Endothelial cell of umbilical vein (primary cell): Measurements from ENCODE around the gene SC5D. TPM values are rescaled to one million over a fixed set of nuclear protein-coding genes. Genes with fewer than 3 reads are reported as not detected.

Experiments
- BruUV-seq: library from RNA; stranded (reverse); fragments of 400-500 nt; replicated peaks from 2 replicates; lab custom pipeline; 2021; lab: Mats Ljungman, UMichigan
- CTCF ChIA-PET: fragments of 300-600, 350-600 bp; sonication (Branson Sonifier 250); formaldehyde crosslinking; loops from one replicate; lab custom pipeline; 2021; ENCODE audit warnings: antibody characterized with exemption, inconsistent platforms; lab: Charles Lee
- POLR2A ChIA-PET: fragments of 300-600, 350-600 bp; sonication (Branson Sonifier 250); formaldehyde crosslinking; loops from one replicate; lab custom pipeline; 2021; ENCODE audit warnings: antibody characterized with exemption, inconsistent platforms; lab: Charles Lee
- DNase-seq: peaks from one replicate; pipeline ENCODE4 v3.0.0-alpha.2; 2011; ENCODE audit warnings: low read depth, low spot score
- FAIRE-seq: peaks from 2 replicates; lab custom pipeline; 2011; peaks lifted over from hg19 to GRCh38; lab: Jason Lieb, UNC
- H2AFZ ChIP-seq: 2 replicates; pipeline ENCODE4 v1.6.0; 2012; ENCODE audit warnings: low read depth, low read length, control low read depth, inconsistent platforms
- H3K27ac ChIP-seq: 2 replicates; pipeline ENCODE4 v1.5.1; 2011; ENCODE audit warnings: low read depth, mild to moderate bottlenecking, control low read depth, low read length, moderate library complexity; ENCODE audit not compliant: insufficient read depth
- H3K27me3 ChIP-seq, 2 experiments: 2 replicates each; pipeline versions ENCODE4 v1.6.0 to v1.6.1; 2011; ENCODE audit warnings: low read length in 2 of 2, mixed read lengths in 1 of 2; ENCODE audit not compliant: control insufficient read depth in 2 of 2, insufficient read depth in 2 of 2
- H3K36me3 ChIP-seq, 2 experiments: 2 replicates in 1 of 2; 3 replicates in 1 of 2; pipeline ENCODE4 v1.5.1; 2011; ENCODE audit warnings: low read length in 2 of 2, mild to moderate bottlenecking in 1 of 2, moderate library complexity in 1 of 2; ENCODE audit not compliant: control insufficient read depth in 2 of 2, insufficient read depth in 2 of 2; ENCODE audit errors: extremely low read depth in 1 of 2
- H3K4me1 ChIP-seq: 3 replicates; pipeline ENCODE4 v1.5.1; 2011; ENCODE audit warnings: mild to moderate bottlenecking, low read length; ENCODE audit not compliant: control insufficient read depth, insufficient read depth; ENCODE audit errors: extremely low read depth
- H3K4me2 ChIP-seq: 2 replicates; pipeline ENCODE4 v1.6.1; 2011; ENCODE audit warnings: low read length, control low read depth, mixed read lengths; ENCODE audit not compliant: insufficient read depth
- H3K4me3 ChIP-seq, 3 experiments: fragments of 200-600 bp in 1 of 3; sonication (generic), shearing (Covaris generic) in 1 of 3; replicated peaks in 1 of 3; 2 replicates each; pipeline ENCODE4 v1.5.1; 2011 to 2016; ENCODE audit warnings: control low read depth in 3 of 3, low read length in 3 of 3, mild to moderate bottlenecking in 2 of 3, inconsistent platforms in 1 of 3, low read depth in 1 of 3, moderate library complexity in 1 of 3; ENCODE audit not compliant: insufficient read depth in 1 of 3
- H3K79me2 ChIP-seq: 2 replicates; pipeline ENCODE4 v1.6.0; 2012; ENCODE audit warnings: low read length, inconsistent platforms; ENCODE audit not compliant: control insufficient read depth, insufficient read depth
- H3K9ac ChIP-seq: replicated peaks from 2 replicates; pipeline ENCODE3; 2011; ENCODE audit warnings: low read length, control low read depth; ENCODE audit not compliant: insufficient read depth; ENCODE audit errors: extremely low read depth
- H3K9me1 ChIP-seq: replicated peaks from 3 replicates; pipeline ENCODE4 v1.6.0; 2011; ENCODE audit warnings: mild to moderate bottlenecking, low read length; ENCODE audit not compliant: control insufficient read depth, insufficient read depth; ENCODE audit errors: extremely low read depth
- H3K9me3 ChIP-seq: replicated peaks from 2 replicates; pipeline ENCODE4 v1.5.1; 2012; ENCODE audit warnings: low read length, inconsistent platforms; ENCODE audit not compliant: control insufficient read depth, insufficient read depth
- H4K20me1 ChIP-seq: replicated peaks from 2 replicates; pipeline ENCODE3; 2011; ENCODE audit warnings: mild to moderate bottlenecking, low read length; ENCODE audit not compliant: control insufficient read depth, insufficient read depth; ENCODE audit errors: extremely low read depth
- CTCF ChIP-seq, 2 donors: IDR thresholded peaks; 1 replicate in 1 of 2; 2 replicates in 1 of 2; pipeline ENCODE4 v1.5.1; 2011; ENCODE audit warnings: low read length in 2 of 2, mild to moderate bottlenecking in 2 of 2, moderate library complexity in 2 of 2, control low read depth in 1 of 2, inconsistent platforms in 1 of 2, low read depth in 1 of 2; ENCODE audit not compliant: insufficient read depth in 1 of 2; ENCODE audit errors: extremely low read depth in 1 of 2
- EZH2 ChIP-seq: IDR thresholded peaks from 2 replicates; pipeline ENCODE4 v1.6.1; 2012; ENCODE audit warnings: borderline replicate concordance, low read depth, mild to moderate bottlenecking, moderate library complexity, low read length, inconsistent platforms; ENCODE audit not compliant: severe bottlenecking
- FOS ChIP-seq: IDR thresholded peaks from 2 replicates; pipeline ENCODE4 v1.6.1; 2011; ENCODE audit warnings: mild to moderate bottlenecking, low read length, moderate library complexity, borderline replicate concordance; ENCODE audit not compliant: insufficient read depth
- GATA2 ChIP-seq: IDR thresholded peaks from 2 replicates; pipeline ENCODE4 v1.7.0; 2011; ENCODE audit warnings: low read depth, mild to moderate bottlenecking, moderate library complexity, mixed read lengths, low read length; ENCODE audit not compliant: insufficient read length, insufficient read depth
- JUN ChIP-seq: IDR thresholded peaks from 2 replicates; pipeline ENCODE4 v1.6.1; 2011; ENCODE audit warnings: borderline replicate concordance, low read depth; ENCODE audit not compliant: insufficient read length, insufficient read depth
- MAX ChIP-seq: IDR thresholded peaks from 2 replicates; pipeline ENCODE4 v1.6.1; 2011; ENCODE audit not compliant: insufficient read depth, insufficient read length
- MYC ChIP-seq: IDR thresholded peaks from one replicate; pipeline ENCODE4 v1.6.1; 2011; ENCODE audit warnings: mild to moderate bottlenecking, low read depth, low read length
- POLR2A ChIP-seq: IDR thresholded peaks from 2 replicates; pipeline ENCODE4 v1.6.1; 2012; ENCODE audit warnings: low read depth, mild to moderate bottlenecking, control low read depth, low read length
- POLR2AphosphoS5 ChIP-seq: IDR thresholded peaks from 2 replicates; pipeline ENCODE4 v1.6.1; 2012; ENCODE audit warnings: low read depth, mild to moderate bottlenecking, control low read depth, low read length, moderate library complexity; ENCODE audit not compliant: insufficient read depth
- dilution Hi-C: fragments of 300-500 bp; cut with MboI; formaldehyde crosslinking; loops from one replicate; pipeline ENCODE4 v1.15.0; 2019; ENCODE audit warnings: low sequenced_read_pairs; ENCODE audit not compliant: extremely low pct_ligation_motif_present
- intact Hi-C: fragments of 100-400 bp; cut with micrococcal nuclease; formaldehyde crosslinking; loops from one replicate; pipeline ENCODE4 v1.10.0; 2022
- polyA plus RNA-seq, 4 experiments: library from polyadenylated mRNA; depleted of rRNA in 3 of 4; stranded (reverse) in 3 of 4; unstranded in 1 of 4; fragments of >200 nt; gene quantifications; 2 replicates each; pipeline versions ENCODE4 v1.2.1 to v1.2.3, GENCODE V29; 2011 to 2012; ENCODE audit warnings: missing spikeins in 1 of 4
- total RNA-seq: library from RNA; stranded (reverse); gene quantifications from 2 replicates; pipeline ENCODE4 v1.2.3, GENCODE V29; 2021

Gene SC5D
- total and polyA plus RNA-seq, 2 donors (not counting 3 experiments of a cell fraction or from before 2014, with no cell fraction given) = 37.1 to 40.0 TPM

- FAIRE-seq = no peak
- Histone ChIP-seq H3K4me3 (no peak overlapping the region), H3K27ac (no peak overlapping the region), H2AFZ (no peak overlapping the region), H3K9ac (no peak overlapping the region), H3K4me1 (no peaks in the 10 kb centered on the region), H3K4me2 (no peak overlapping the region), H3K36me3 (no peaks in the 10 kb centered on the region), H3K9me1 (no peaks in the 10 kb centered on the region), H3K79me2 (no peaks in the 10 kb centered on the region), H3K27me3 (peaks cover 4 to 9% of the 10 kb centered on the region in 2 experiments), H4K20me1 (no peaks in the 10 kb centered on the region), H3K9me3 (no peaks in the 10 kb centered on the region)
- dilution Hi-C loops = no loop called here
- no TSS peak for BruUV-seq
- CTCF ChIA-PET = interaction anchor here (0.6 to 1.6 kb wide), 5 partner anchors 11 to 816 kb away, joined by 3 to 9 read pairs (median 3); no protein-coding TSS in a partner anchor
- DNase-seq = no peak
- no peak for TF ChIP-seq JUN
- TF ChIP-seq FOS = no peak
- no peak for TF ChIP-seq POLR2A
- TF ChIP-seq GATA2 = no peak
- no peak for TF ChIP-seq MAX
- no peak for TF ChIP-seq MYC
- no peak for TF ChIP-seq POLR2AphosphoS5
- no peak for TF ChIP-seq EZH2
- no peak for TF ChIP-seq CTCF (IDR thresholded peaks at IDR 0.05; ENCODE audit: extremely low read depth in 1 of 2, insufficient read depth in 1 of 2, low read depth in 1 of 2, low read length in 2 of 2)
- intact Hi-C loops = no loop called here
- POLR2A ChIA-PET = no interaction called here
These were observed 35.0 kb downstream of the SC5D start for GRCh38 chr11:121327553-121327952.
